GM18951 (cell line): Measurements from ENCODE around the gene ARHGAP26.

Experiments used
- POLR2A ChIP-seq: IDR thresholded peaks from 4 replicates; pipeline ENCODE4 v1.6.1; 2011; ENCODE audit warnings: mild to moderate bottlenecking; ENCODE audit not compliant: insufficient read length, insufficient read depth; ENCODE audit errors: extremely low read depth
- in situ Hi-C: fragments of 300-500 bp; cut with MboI; formaldehyde crosslinking; loops from one replicate; pipeline ENCODE4 v1.12.0; 2022; ENCODE audit warnings: low sequenced_read_pairs, mixed read lengths, inconsistent platforms; ENCODE audit not compliant: unreplicated experiment

ARHGAP26 gene

GRCh38 chr5:142969624-142970439 is 199.7 kb downstream of the ARHGAP26 start:
- TF ChIP-seq POLR2A: no peak
- in situ Hi-C loops: no loop called here

- in situ Hi-C loops: no loop called here
- TF ChIP-seq POLR2A: no peak
Measured at GRCh38 chr5:142970440-142971030, 200.4 kb downstream of the ARHGAP26 start.

DNA sequence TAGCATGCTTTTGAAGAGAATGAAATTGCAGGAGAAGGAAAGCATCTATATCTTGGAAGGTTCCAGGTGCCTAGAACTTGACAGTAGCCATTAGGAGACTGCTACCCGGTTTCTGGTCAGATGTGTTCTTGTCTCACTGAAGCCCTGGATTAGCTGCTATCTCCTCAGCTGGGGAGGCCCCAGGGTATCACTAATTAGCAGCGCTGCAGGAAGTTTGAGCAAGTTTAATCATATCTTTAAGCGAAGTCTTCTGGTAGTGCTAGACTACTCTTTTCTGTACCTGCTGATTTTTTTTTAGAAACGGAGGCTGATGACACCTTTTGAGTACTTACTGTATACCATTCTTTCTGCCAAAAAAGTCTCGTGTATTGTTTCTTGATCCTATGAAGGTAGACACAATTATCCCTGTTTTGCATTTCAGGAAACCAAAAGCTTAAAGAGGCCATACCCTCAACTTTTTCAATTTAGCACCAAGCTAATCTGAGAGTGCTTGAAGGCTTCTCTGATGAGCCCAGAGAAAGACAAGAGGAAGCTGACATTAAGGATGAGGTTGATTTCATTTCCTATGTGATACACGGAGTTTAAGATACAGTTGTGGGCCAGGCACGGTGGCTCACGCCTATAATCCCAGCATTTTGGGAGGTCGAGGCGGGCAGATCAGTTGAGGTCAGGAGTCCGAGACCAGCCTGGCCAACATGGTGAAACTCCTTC is 201.3 kb downstream of the ARHGAP26 start:
- TF ChIP-seq POLR2A: no peak
- in situ Hi-C loops: no loop called here

DNA sequence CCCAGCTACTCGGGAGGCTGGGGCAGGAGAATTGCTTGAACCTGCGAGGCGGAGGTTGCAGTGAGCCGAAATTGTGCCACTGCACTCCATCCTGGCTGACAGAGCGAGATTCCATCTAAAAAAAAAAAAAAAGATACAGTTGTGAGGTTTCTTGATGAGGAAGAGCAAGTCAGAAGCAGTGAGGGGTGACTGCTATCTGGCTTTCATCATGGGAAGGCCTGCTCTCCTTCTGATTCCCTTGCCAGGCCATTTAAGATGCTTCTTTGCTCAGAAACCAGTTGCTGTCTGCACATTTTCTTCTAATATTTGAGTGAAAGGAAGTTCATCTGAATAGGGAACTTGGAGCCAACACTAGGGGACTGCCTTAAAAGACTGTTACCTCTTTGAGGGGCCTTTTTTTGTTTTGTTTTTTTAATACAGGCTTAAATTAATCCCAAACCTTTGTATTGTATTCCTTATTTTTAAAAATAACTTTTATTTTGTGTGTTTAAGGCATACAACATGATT is 201.9 kb downstream of the ARHGAP26 start:
- in situ Hi-C loops: no loop called here
- TF ChIP-seq POLR2A: no peak

- in situ Hi-C loops: no loop called here
- TF ChIP-seq POLR2A: no peak
Measured at GRCh38 chr5:142973932-142974331, 203.8 kb downstream of the ARHGAP26 start.

- TF ChIP-seq POLR2A: no peak
- in situ Hi-C loops: no loop called here
Measured at GRCh38 chr5:142974409-142974808, 204.2 kb downstream of the ARHGAP26 start.

- in situ Hi-C loops: no loop called here
- no peak for TF ChIP-seq POLR2A
Measured at GRCh38 chr5:142976861-142977260, 206.7 kb downstream of the ARHGAP26 start.

- TF ChIP-seq POLR2A: no peak
- in situ Hi-C loops: no loop called here
Measured at GRCh38 chr5:142977363-142978051, 207.3 kb downstream of the ARHGAP26 start.

GRCh38 chr5:142978252-142978651 is 208.1 kb downstream of the ARHGAP26 start:
- no peak for TF ChIP-seq POLR2A
- in situ Hi-C loops: no loop called here

DNA sequence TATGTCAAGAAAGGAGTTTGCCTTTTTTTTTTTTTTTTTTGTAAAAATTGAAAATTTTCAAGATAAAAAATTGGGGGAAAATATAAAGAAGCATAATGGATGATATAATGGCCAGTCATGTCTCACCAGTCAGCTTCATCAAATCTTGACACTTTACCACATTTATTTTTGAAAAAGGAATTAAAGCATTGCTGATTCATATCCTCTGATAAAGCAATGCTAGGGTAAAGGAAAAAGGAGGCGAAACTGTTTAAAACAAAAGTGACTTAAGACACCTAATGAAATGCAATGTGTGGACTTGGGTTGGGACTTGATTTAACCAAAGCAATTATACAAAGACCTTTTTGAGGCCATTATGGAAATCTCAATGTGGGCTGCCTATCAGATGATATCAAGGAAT is 208.5 kb downstream of the ARHGAP26 start:
- no peak for TF ChIP-seq POLR2A
- in situ Hi-C loops: no loop called here

DNA sequence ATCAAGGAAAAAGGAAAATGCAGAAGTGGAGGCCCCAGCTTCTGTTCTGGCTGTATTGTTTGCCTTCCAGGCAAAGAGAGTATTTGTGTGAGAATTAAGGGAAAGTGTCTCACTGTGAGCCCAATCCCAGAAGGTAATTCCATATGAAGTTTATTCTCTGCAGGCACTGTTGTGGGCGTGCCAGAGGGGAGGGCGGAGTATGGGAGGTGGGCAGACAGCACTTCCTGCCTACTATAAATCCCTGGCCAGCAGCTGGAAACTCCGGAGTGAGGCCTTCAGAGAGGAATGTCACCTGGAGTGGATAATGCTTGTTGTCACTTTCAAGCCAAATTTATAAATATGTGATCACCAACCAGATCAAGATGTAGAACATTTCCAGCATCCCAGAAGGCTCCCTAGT is 209.5 kb downstream of the ARHGAP26 start:
- no peak for TF ChIP-seq POLR2A
- in situ Hi-C loops: no loop called here

DNA sequence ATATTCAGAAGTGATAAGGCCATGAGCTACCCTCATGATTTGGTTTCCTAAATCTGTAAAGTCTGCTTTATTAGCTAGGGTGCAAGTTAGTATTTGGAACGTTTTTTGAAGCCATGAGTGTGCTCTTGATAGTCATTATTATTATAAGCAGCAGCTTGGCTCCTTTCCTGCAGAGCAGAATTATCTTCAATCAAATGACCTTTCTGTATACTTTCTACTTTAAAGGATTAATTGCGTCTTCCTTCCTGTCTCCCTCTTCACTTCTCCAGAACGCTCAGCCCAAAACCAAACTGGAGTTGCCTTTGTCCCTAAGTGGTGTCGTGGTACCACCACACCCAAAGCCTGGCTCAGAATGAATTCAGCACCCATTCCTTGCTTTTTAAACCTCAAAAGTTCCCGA is 211.3 kb downstream of the ARHGAP26 start:
- in situ Hi-C loops: no loop called here

More for the DNA sequence above, 211.3 kb downstream of the ARHGAP26 start:
- no peak for TF ChIP-seq POLR2A
